Hepatocyte (in vitro differentiated cells): ENCODE measurements around the gene RAB19. TPM values are rescaled to one million over a fixed set of nuclear protein-coding genes. Genes with fewer than 3 reads are reported as not detected.

Experiments
- DNase-seq: peaks from one replicate; pipeline ENCODE4 v3.0.0-alpha.2; 2016; ENCODE audit warnings: low spot score
- H2AFZ ChIP-seq: fragments of 200-600 bp; sonication (generic); 2 replicates; pipeline ENCODE4 v1.6.0; 2016; ENCODE audit warnings: antibody characterized with exemption, mild to moderate bottlenecking
- H3K27ac ChIP-seq: fragments of 200-600 bp; sonication (generic); 2 replicates; pipeline ENCODE4 v1.5.1; 2016; ENCODE audit warnings: mild to moderate bottlenecking
- H3K27me3 ChIP-seq: fragments of 200-600 bp; sonication (generic); 2 replicates; pipeline ENCODE4 v1.6.1; 2016
- H3K36me3 ChIP-seq: fragments of 200-600 bp; sonication (generic); replicated peaks from 2 replicates; pipeline ENCODE4 v1.5.1; 2016; ENCODE audit warnings: low read depth; ENCODE audit not compliant: insufficient read depth
- H3K4me1 ChIP-seq: fragments of 200-600 bp; sonication (generic); 2 replicates; pipeline ENCODE4 v1.5.1; 2016; ENCODE audit warnings: mild to moderate bottlenecking, moderate library complexity; ENCODE audit not compliant: insufficient read depth
- H3K4me2 ChIP-seq: fragments of 200-600 bp; sonication (generic); 2 replicates; pipeline ENCODE4 v1.6.0; 2016
- H3K4me3 ChIP-seq: fragments of 200-600 bp; sonication (generic); 2 replicates; pipeline ENCODE4 v1.5.1; 2016; ENCODE audit warnings: mild to moderate bottlenecking
- H3K79me2 ChIP-seq: fragments of 200-600 bp; sonication (generic); 2 replicates; pipeline ENCODE4 v1.6.0; 2017; ENCODE audit warnings: mild to moderate bottlenecking
- H3K9me2 ChIP-seq: fragments of 200-600 bp; sonication (generic); replicated peaks from 2 replicates; pipeline ENCODE4 v1.6.0; 2017; ENCODE audit warnings: mild to moderate bottlenecking; ENCODE audit not compliant: insufficient read depth
- H3K9me3 ChIP-seq: fragments of 200-600 bp; sonication (generic); 2 replicates; pipeline ENCODE4 v1.5.1; 2016; ENCODE audit warnings: low read depth, mild to moderate bottlenecking
- H4K20me1 ChIP-seq: fragments of 200-600 bp; sonication (generic); 2 replicates; pipeline ENCODE4 v1.6.0; 2016; ENCODE audit warnings: mild to moderate bottlenecking; ENCODE audit not compliant: insufficient read depth, poor library complexity, severe bottlenecking
- CTCF ChIP-seq: fragments of 200-600 bp; sonication (generic); IDR thresholded peaks from 2 replicates; pipeline ENCODE4 v1.5.1; 2016; ENCODE audit warnings: antibody characterized with exemption, mild to moderate bottlenecking; ENCODE audit not compliant: poor library complexity
- EZH2 ChIP-seq: fragments of 200-600 bp; sonication (generic); IDR thresholded peaks from 2 replicates; pipeline ENCODE4 v1.6.1; 2016; ENCODE audit warnings: antibody characterized with exemption, mild to moderate bottlenecking, borderline replicate concordance
- EZH2phosphoT487 ChIP-seq: fragments of 200-600 bp; sonication (generic); IDR thresholded peaks from one replicate; pipeline ENCODE4 v1.6.1; 2018; ENCODE audit warnings: antibody characterized with exemption, mild to moderate bottlenecking, low read depth, moderate library complexity; ENCODE audit not compliant: unreplicated experiment, severe bottlenecking
- WGBS: methylation state at CpG from one replicate; pipeline ENCODE4 v1.1.6; 2016; ENCODE audit warnings: low lambda C conversion rate; ENCODE audit errors: missing lambda C conversion rate; 5-methylcytosine and 5-hydroxymethylcytosine counted together
- polyA plus RNA-seq: library from polyadenylated mRNA; unstranded; fragments of >200 nt; fragmentation: Nextera tagmentation; extraction: Ambion mirVana; gene quantifications from 2 replicates; pipeline ENCODE4 v1.2.1, GENCODE V29; 2016
- total RNA-seq: library from RNA; depleted of rRNA; stranded (reverse); fragments of >200 nt; gene quantifications from 2 replicates; pipeline ENCODE4 v1.2.3, GENCODE V29; 2014

The RAB19 gene
- total and polyA plus RNA-seq, 2 experiments from 2014 or later, result 1.3 to 4.2 TPM

- no peak overlapping the region for H3K4me3 ChIP-seq
- 98% methylated on average over 6 of the region's 6 CpGs for WGBS
- H3K9me2 ChIP-seq, result no peaks in the 10 kb centered on the region
- no peak overlapping the region for H3K4me2 ChIP-seq
- no peaks in the 10 kb centered on the region for H3K4me1 ChIP-seq
- no peak for TF ChIP-seq CTCF
- TF ChIP-seq EZH2phosphoT487, result no peak
- TF ChIP-seq EZH2, result no peak
- H2AFZ ChIP-seq, result no peak overlapping the region
- no peak for DNase-seq
- no peak overlapping the region for H3K27ac ChIP-seq
- H4K20me1 ChIP-seq, result no peaks in the 10 kb centered on the region
- no peaks in the 10 kb centered on the region for H3K36me3 ChIP-seq
- H3K9me3 ChIP-seq, result no peaks in the 10 kb centered on the region
- no peaks in the 10 kb centered on the region for H3K27me3 ChIP-seq
- no peaks in the 10 kb centered on the region for H3K79me2 ChIP-seq
These were observed 43.1 kb upstream of the RAB19 start for GRCh38 chr7:140360697-140361229.

- Histone ChIP-seq H4K20me1 (no peaks in the 10 kb centered on the region), H3K27ac (no peak overlapping the region), H3K4me1 (no peaks in the 10 kb centered on the region), H3K4me3 (no peak overlapping the region), H2AFZ (no peak overlapping the region), H3K9me3 (no peaks in the 10 kb centered on the region), H3K4me2 (no peak overlapping the region), H3K27me3 (no peaks in the 10 kb centered on the region), H3K36me3 (no peaks in the 10 kb centered on the region), H3K79me2 (no peaks in the 10 kb centered on the region), H3K9me2 (no peaks in the 10 kb centered on the region)
- DNase-seq, result no peak
- WGBS, result 88% methylated on average over 3 of the region's 3 CpGs
- no peak for TF ChIP-seq EZH2
- no peak for TF ChIP-seq EZH2phosphoT487
- no peak for TF ChIP-seq CTCF
These were observed 39.0 kb upstream of the RAB19 start for GRCh38 chr7:140364819-140365218.

GRCh38 chr7:140367528-140367927 is 36.3 kb upstream of the RAB19 start:
- Histone ChIP-seq H3K4me1 (no peaks in the 10 kb centered on the region), H3K4me2 (no peak overlapping the region), H3K79me2 (no peaks in the 10 kb centered on the region), H3K27ac (no peak overlapping the region), H3K4me3 (no peak overlapping the region), H2AFZ (no peak overlapping the region), H4K20me1 (no peaks in the 10 kb centered on the region), H3K27me3 (no peaks in the 10 kb centered on the region), H3K36me3 (no peaks in the 10 kb centered on the region), H3K9me3 (no peaks in the 10 kb centered on the region), H3K9me2 (no peaks in the 10 kb centered on the region)
- TF ChIP-seq EZH2phosphoT487, result no peak
- TF ChIP-seq CTCF, result no peak
- WGBS, result 97% methylated on average over 9 of the region's 9 CpGs
- DNase-seq, result no peak

- Histone ChIP-seq H3K4me1 (no peaks in the 10 kb centered on the region), H3K79me2 (peaks cover 3% of the 10 kb centered on the region), H3K4me3 (no peak overlapping the region), H3K27ac (no peak overlapping the region), H3K36me3 (no peaks in the 10 kb centered on the region), H2AFZ (no peak overlapping the region), H3K9me3 (no peaks in the 10 kb centered on the region), H3K27me3 (no peaks in the 10 kb centered on the region), H3K9me2 (no peaks in the 10 kb centered on the region), H3K4me2 (no peak overlapping the region), H4K20me1 (no peaks in the 10 kb centered on the region)
- 94% methylated on average over 4 of the region's 4 CpGs for WGBS
- no peak for DNase-seq
- TF ChIP-seq EZH2phosphoT487, result no peak
- no peak for TF ChIP-seq EZH2
- no peak for TF ChIP-seq CTCF
These were observed 34.6 kb upstream of the RAB19 start for GRCh38 chr7:140369294-140369693.
